Activated CD4-positive, alpha-beta T cell treated with anti-CD3 and anti-CD28 coated beads, Interleukin-2, amount 50 U/mL, for 4 hours (primary cell): ENCODE results near the gene MDFIC2.

ENCODE experiments used
- DNase-seq, 2 experiments: peaks; one replicate each; pipeline ENCODE4 v3.0.0-alpha.2; 2020

Gene MDFIC2

GRCh38 chr3:70177881-70178645, 134.4 kb downstream of the MDFIC2 start:
- no peak for DNase-seq

GRCh38 chr3:70176224-70176623, 136.2 kb downstream of the MDFIC2 start:
- no peak for DNase-seq

- DNase-seq = no peak
Observed at GRCh38 chr3:70156808-70157207, 155.6 kb downstream of the MDFIC2 start.

DNA sequence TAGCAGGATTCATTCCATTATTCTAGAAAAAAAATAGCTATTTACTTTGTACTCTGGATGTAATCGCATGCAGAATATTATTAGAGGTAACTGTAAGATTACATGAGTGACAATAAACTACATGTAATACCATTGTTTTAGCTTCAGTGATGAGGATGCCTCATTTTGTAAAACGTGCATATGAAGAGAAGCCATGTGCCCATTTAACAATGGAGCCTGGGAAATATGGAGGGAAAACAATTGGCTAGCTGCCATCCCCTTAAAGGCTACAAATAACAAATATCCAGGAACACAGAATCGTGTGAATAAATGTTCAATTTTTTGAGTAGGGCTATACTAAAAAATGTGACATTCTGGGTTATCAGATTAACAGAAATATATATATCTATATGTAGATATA, 161.8 kb downstream of the MDFIC2 start:
- no peak for DNase-seq

- no peak for DNase-seq
Observed at GRCh38 chr3:70149714-70150400, 162.6 kb downstream of the MDFIC2 start.
